ENCODE measurements around the gene MISFA. TPM values are rescaled to one million over a fixed set of nuclear protein-coding genes. Genes with fewer than 3 reads are reported as not detected.

Gene MISFA
- 1.3 TPM for total RNA-seq

GRCh38 chr11:18599739-18600230, at the start of gene MISFA:
TSS of gene MISFA (plus strand) at chr11:18599789. CDS start at chr11:18599929, 140 bp downstream.

GRCh38 chr11:18588297-18589252, 11.0 kb upstream of the MISFA start, which contains the start of gene UEVLD:
TSS of gene UEVLD (minus strand) at chr11:18588734. CDS start at chr11:18588654, 80 bp downstream.

GRCh38 chr11:18634140-18635032, 34.8 kb downstream of the MISFA start, which contains the start of gene SPTY2D1:
TSS of gene SPTY2D1 (minus strand) at chr11:18634342. CDS start at chr11:18634257, 85 bp downstream.

Other genes starting within 250 kb of the MISFA start
- gene LDHA, start 205.2 kb upstream of the MISFA start, total RNA-seq, result 99.2 TPM
- not detected for gene LDHC, start 187.5 kb upstream of the MISFA start, total RNA-seq
- 0.94 TPM for gene LDHAL6A, start 143.9 kb upstream of the MISFA start, total RNA-seq
- 67.3 TPM for gene TSG101, start 72.8 kb upstream of the MISFA start, total RNA-seq
- 16.9 TPM for gene UEVLD, start 11.1 kb upstream of the MISFA start, total RNA-seq
- 10.3 TPM for gene SPTY2D1, start 34.6 kb downstream of the MISFA start, total RNA-seq
- gene TMEM86A, start 99.0 kb downstream of the MISFA start, total RNA-seq, result 7.5 TPM
- 0.31 TPM for gene IGSF22, start 126.4 kb downstream of the MISFA start, total RNA-seq
- 46.3 TPM for gene PTPN5, start 192.0 kb downstream of the MISFA start, total RNA-seq

All from parietal lobe (tissue), 1 donor.